ENCODE data around the gene ANKRD33B. TPM values are rescaled to one million over a fixed set of nuclear protein-coding genes. Genes with fewer than 3 reads are reported as not detected.
"Not testable (repeated sequence)": the region's sequence is repeated elsewhere in the genome, so short reads cannot be mapped to it uniquely, and the experiment has no call there.

Gene ANKRD33B
- total and polyA plus RNA-seq, 2 experiments from 2014 or later = 2.9 to 15.4 TPM

- Mint-ChIP-seq H3K4me3 (peak overlapping the region; percentile 76), H3K27ac (peak overlapping the region; percentile 95), H3K9me3 (no peaks in the 10 kb centered on the region; the same call in 2 of the 3 replicates), H3K4me1 (peaks cover 69% of the 10 kb centered on the region), H3K27me3 (ENCODE audit: insufficient read depth, low read depth, poor library complexity) (peaks cover 24% of the 10 kb centered on the region), H3K36me3 (ENCODE audit: low read depth) (peaks cover 24% of the 10 kb centered on the region)
- Histone ChIP-seq H3K4me2 (peak overlapping the region; percentile 76), H2AFZ (peak overlapping the region; percentile 85; the same call in 1 of the 2 replicates), H3K4me1 (ENCODE audit: insufficient read depth) (peaks cover 53% of the 10 kb centered on the region), H3K79me2 (replicated peaks; ENCODE audit: insufficient read depth) (peaks cover 36% of the 10 kb centered on the region), H3F3A (replicated peaks; ENCODE audit: low read depth) (0 out of 2 replicates have a peak, but pooled peaks cover 11% of the 10 kb centered on the region), H3K27ac (ENCODE audit: low read depth) (peak overlapping the region; percentile 76), H3K36me3 (ENCODE audit: insufficient read depth) (no peaks in the 10 kb centered on the region), H3K27me3 (ENCODE audit: insufficient read depth) (no peaks in the 10 kb centered on the region), H3K4me3 (peak overlapping the region; percentile 47), H3K9me2 (ENCODE audit: insufficient read depth) (0 out of 2 replicates have a peak, but pooled peaks cover 2% of the 10 kb centered on the region), H4K20me1 (replicated peaks; ENCODE audit: insufficient read depth) (no peaks in the 10 kb centered on the region)
- ATAC-seq (no peak; the same call in 2 of the 3 replicates), DNase-seq (ENCODE audit: low spot score) (peak; percentile 30)
- TF ChIP-seq POLR2AphosphoS5 (IDR thresholded peaks at IDR 0.05; ENCODE audit: low read depth) = no peak
- TF ChIP-seq EZH2 (IDR thresholded peaks at IDR 0.05; ENCODE audit: low read depth, unreplicated experiment) = no peak
- TF ChIP-seq ZNF331 (CRISPR knock-in tag; IDR thresholded peaks at IDR 0.05; ENCODE audit: low read depth) = no peak
- no peak for TF ChIP-seq EZH2phosphoT487 (IDR thresholded peaks at IDR 0.05; ENCODE audit: unreplicated experiment)
- TF ChIP-seq NANOG (IDR thresholded peaks at IDR 0.05; ENCODE audit: borderline replicate concordance) = no peak
- TF ChIP-seq REST (IDR thresholded peaks at IDR 0.05; ENCODE audit: unreplicated experiment) = no peak
- TF ChIP-seq JUNB (IDR thresholded peaks at IDR 0.05; ENCODE audit: unreplicated experiment) = no peak
- TF ChIP-seq CREB1 (CRISPR knock-in tag; IDR thresholded peaks at IDR 0.05; ENCODE audit: low read depth) = no peak
- no peak for TF ChIP-seq ETS1 (IDR thresholded peaks at IDR 0.05)
- TF ChIP-seq ZNF114 (CRISPR knock-in tag; IDR thresholded peaks at IDR 0.05) = no peak
- TF ChIP-seq, protein P1, sequence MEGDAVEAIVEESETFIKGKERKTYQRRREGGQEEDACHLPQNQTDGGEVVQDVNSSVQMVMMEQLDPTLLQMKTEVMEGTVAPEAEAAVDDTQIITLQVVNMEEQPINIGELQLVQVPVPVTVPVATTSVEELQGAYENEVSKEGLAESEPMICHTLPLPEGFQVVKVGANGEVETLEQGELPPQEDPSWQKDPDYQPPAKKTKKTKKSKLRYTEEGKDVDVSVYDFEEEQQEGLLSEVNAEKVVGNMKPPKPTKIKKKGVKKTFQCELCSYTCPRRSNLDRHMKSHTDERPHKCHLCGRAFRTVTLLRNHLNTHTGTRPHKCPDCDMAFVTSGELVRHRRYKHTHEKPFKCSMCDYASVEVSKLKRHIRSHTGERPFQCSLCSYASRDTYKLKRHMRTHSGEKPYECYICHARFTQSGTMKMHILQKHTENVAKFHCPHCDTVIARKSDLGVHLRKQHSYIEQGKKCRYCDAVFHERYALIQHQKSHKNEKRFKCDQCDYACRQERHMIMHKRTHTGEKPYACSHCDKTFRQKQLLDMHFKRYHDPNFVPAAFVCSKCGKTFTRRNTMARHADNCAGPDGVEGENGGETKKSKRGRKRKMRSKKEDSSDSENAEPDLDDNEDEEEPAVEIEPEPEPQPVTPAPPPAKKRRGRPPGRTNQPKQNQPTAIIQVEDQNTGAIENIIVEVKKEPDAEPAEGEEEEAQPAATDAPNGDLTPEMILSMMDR (conservative IDR thresholded peaks at IDR 0.05; ENCODE audit: low read depth in 2 of 2) = no peak
Observed at GRCh38 chr5:10637944-10638343, 74.1 kb downstream of the ANKRD33B start.

GRCh38 chr5:10638723-10639122, 74.9 kb downstream of the ANKRD33B start:
- H3K27me3 ChIP-seq (ENCODE audit: insufficient read depth); H2AFZ ChIP-seq; DNase-seq (ENCODE audit: low spot score); H4K20me1 ChIP-seq (replicated peaks; ENCODE audit: insufficient read depth); H3K27ac Mint-ChIP-seq; ATAC-seq; H3K36me3 ChIP-seq (ENCODE audit: insufficient read depth); H3K9me3 Mint-ChIP-seq; H3K27ac ChIP-seq (ENCODE audit: low read depth); H3K9me2 ChIP-seq (ENCODE audit: insufficient read depth): not testable (repeated sequence)
- 0 out of 2 replicates have a peak, but pooled peaks cover 11% of the 10 kb centered on the region for H3F3A ChIP-seq (replicated peaks; ENCODE audit: low read depth)
- Mint-ChIP-seq H3K4me3 (peak overlapping the region; percentile 76), H3K36me3 (ENCODE audit: low read depth) (peaks cover 29% of the 10 kb centered on the region), H3K27me3 (ENCODE audit: insufficient read depth, low read depth, poor library complexity) (peaks cover 23% of the 10 kb centered on the region), H3K4me1 (peaks cover 67% of the 10 kb centered on the region)
- H3K4me3 ChIP-seq = peak overlapping the region; percentile 47; the same call in 1 of the 2 replicates
- peak overlapping the region; percentile 76; the same call in 1 of the 2 replicates for H3K4me2 ChIP-seq
- H3K4me1 ChIP-seq (ENCODE audit: insufficient read depth) = peaks cover 53% of the 10 kb centered on the region
- H3K79me2 ChIP-seq (replicated peaks; ENCODE audit: insufficient read depth) = peaks cover 39% of the 10 kb centered on the region

Measured in GM23338 (cell line).